NT2/D1 (cell line): Measurements from ENCODE around the gene ELN.

Source experiments
- DNase-seq: peaks from one replicate; pipeline ENCODE4 v3.0.0-alpha.2; 2011; ENCODE audit warnings: low read depth, low spot score
- H3K27me3 ChIP-seq: 2 replicates; pipeline ENCODE4 v1.6.0; 2011; ENCODE audit warnings: mild to moderate bottlenecking; ENCODE audit not compliant: insufficient read length, insufficient read depth
- H3K36me3 ChIP-seq: 2 replicates; pipeline ENCODE4 v1.6.1; 2011; ENCODE audit warnings: mild to moderate bottlenecking, low read length, mixed read lengths; ENCODE audit not compliant: insufficient read depth, insufficient read length
- H3K4me1 ChIP-seq: 2 replicates; pipeline ENCODE4 v1.5.1; 2011; ENCODE audit not compliant: insufficient read depth, insufficient read length
- H3K4me3 ChIP-seq: 2 replicates; pipeline ENCODE4 v1.5.1; 2011; ENCODE audit warnings: low read depth; ENCODE audit not compliant: insufficient read length
- H3K9ac ChIP-seq: 2 replicates; pipeline ENCODE4 v1.6.0; 2011; ENCODE audit warnings: low read depth; ENCODE audit not compliant: insufficient read length
- H3K9me3 ChIP-seq: 2 replicates; pipeline ENCODE4 v1.5.1; 2011; ENCODE audit warnings: mild to moderate bottlenecking, low read length; ENCODE audit not compliant: insufficient read depth
- SUZ12 ChIP-seq: IDR thresholded peaks from 2 replicates; pipeline ENCODE4 v1.6.1; 2011; ENCODE audit not compliant: insufficient read length, insufficient read depth; ENCODE audit errors: extremely low read depth
- YY1 ChIP-seq: IDR thresholded peaks from 2 replicates; pipeline ENCODE4 v1.6.1; 2011; ENCODE audit not compliant: insufficient read length, insufficient read depth
- ZNF274 ChIP-seq: IDR thresholded peaks from 2 replicates; pipeline ENCODE4 v1.6.1; 2011; ENCODE audit warnings: mild to moderate bottlenecking, low read depth, low read length

ELN gene

DNA sequence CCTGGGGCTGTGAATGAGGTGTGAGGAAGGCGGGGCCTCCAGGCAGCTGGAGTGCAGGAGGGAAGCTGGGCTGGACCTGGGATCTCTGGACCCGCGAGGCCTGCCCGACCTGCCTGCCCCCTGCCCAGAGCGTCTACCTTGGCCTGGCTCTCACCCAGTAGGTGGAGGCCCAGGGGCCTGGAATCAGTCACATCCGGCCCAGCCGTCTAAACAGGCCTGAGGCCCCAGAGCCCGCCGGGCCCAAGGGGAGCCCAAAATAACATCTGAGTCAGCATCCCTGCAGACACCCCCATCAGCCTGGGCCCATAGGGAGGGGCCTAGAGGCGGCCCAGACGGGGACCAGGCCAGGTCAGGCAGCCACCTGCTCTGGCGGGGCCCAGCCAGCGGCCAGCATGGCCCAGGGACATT is 15.1 kb upstream of the ELN start:
- Histone ChIP-seq H3K36me3 (no peaks in the 10 kb centered on the region), H3K4me3 (no peak overlapping the region), H3K9ac (no peak overlapping the region), H3K4me1 (peaks cover 6% of the 10 kb centered on the region), H3K27me3 (no peaks in the 10 kb centered on the region), H3K9me3 (no peaks in the 10 kb centered on the region)
- no peak for DNase-seq
- no peak for TF ChIP-seq SUZ12
- no peak for TF ChIP-seq ZNF274
- no peak for TF ChIP-seq YY1

DNA sequence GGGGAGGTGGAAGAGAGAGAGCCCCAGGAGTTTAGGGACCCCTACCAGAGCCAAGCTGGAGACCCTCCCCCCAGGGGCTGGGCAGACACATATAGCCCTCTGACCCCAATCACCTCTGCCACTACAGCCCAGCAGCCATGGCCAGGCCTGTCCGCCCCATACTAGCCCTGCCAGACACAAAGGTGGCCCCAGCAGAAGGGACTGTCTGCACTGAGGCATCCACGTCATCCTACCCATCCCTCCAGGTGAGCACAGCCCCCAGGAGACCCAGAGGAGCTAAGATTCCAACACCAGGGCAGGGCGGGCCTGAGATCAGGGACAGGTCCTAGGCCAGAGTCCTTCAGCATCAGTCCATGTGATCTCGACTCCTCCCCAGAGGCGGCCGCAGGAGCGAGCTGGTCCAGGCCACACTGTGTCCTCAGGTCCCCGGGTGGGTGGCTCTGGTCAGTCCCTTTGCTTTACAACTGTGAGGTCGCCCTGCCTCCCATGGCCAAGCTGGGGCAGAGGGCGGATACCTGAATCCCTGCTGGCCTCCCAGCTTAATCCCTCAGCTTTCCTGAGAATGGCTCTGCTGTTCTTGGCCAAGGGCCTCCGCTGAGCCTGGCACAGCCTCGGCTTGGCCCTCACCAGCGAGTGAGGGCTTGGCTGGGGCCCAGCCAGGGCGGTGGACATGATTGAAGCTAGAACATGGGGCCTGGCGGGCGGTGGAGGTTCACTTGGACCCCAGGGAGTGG is 14.3 kb upstream of the ELN start:
- no peak for DNase-seq
- Histone ChIP-seq H3K9me3 (no peaks in the 10 kb centered on the region), H3K4me1 (peaks cover 6% of the 10 kb centered on the region), H3K27me3 (no peaks in the 10 kb centered on the region), H3K9ac (no peak overlapping the region), H3K36me3 (no peaks in the 10 kb centered on the region), H3K4me3 (no peak overlapping the region)
- TF ChIP-seq YY1 (no peak), SUZ12 (no peak), ZNF274 (no peak)

DNA sequence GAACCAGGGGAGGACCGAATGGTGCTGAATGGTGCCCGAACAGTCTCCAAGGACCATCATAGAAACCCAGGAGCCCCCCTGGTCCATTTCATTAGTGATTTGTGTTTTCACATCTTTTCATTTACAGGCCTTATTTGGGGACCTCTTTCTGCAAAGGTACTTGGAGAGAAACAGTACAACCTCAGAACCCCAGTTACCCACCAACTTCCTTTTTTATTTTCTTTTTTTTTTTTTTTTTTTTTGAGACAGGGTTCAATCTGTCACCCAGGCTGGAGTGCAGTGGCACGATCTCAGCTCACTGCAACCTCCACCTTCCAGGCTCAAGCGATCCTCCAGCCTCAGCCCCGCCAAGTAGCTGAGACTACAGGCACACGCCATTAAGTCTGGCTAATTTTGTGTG is 13.0 kb upstream of the ELN start:
- no peak for DNase-seq
- no peak overlapping the region for H3K4me3 ChIP-seq
- no peaks in the 10 kb centered on the region for H3K27me3 ChIP-seq

DNA sequence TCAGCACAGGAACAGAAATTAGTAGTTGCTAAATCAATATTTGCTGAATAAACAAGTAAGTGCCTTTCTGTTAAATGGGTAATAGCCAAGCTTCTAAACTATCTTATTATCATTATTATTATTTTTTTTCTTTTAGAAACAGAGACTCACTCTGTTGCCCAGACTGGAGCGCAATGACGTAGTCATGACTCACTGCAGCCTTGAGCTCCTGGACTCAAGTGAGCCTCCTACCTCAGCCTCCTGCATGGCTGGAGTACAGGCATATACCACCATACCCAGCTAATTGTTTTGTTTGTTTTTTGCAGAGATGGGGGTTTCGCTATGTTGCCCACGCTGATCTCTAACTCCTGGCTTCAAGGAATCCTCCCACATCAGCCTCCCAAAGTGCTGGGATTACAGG is 12.3 kb upstream of the ELN start:
- Histone ChIP-seq H3K9ac (no peak overlapping the region), H3K4me3 (no peak overlapping the region), H3K36me3 (no peaks in the 10 kb centered on the region), H3K4me1 (peaks cover 10% of the 10 kb centered on the region), H3K9me3 (no peaks in the 10 kb centered on the region), H3K27me3 (no peaks in the 10 kb centered on the region)
- DNase-seq = no peak
- no peak for TF ChIP-seq YY1
- no peak for TF ChIP-seq SUZ12
- TF ChIP-seq ZNF274 = no peak

More for the DNA sequence above, 13.0 kb upstream of the ELN start:
- H3K36me3 ChIP-seq = no peaks in the 10 kb centered on the region
- no peaks in the 10 kb centered on the region for H3K9me3 ChIP-seq
- H3K4me1 ChIP-seq = peaks cover 6% of the 10 kb centered on the region
- TF ChIP-seq YY1 = no peak
- no peak for TF ChIP-seq SUZ12
- no peak for TF ChIP-seq ZNF274
- no peak overlapping the region for H3K9ac ChIP-seq

DNA sequence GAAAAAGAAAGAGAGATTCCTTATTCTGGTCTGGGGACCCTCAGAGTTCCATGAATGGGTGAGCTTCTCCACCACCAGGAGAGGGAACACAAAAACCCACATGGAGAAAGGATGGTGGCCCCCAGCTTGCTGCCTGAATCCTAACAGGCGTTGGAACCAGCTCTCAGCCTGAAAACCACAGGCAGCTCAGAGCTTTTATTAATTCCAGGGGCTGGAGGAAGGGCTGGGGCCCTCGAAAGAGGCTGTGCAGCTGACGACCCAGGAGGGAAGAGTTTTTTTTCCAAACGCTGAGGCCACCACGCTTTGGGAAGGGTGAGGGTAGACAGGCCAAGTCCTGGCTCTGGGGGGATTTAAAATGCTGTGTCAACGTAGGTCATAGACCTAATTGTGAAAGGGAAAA is 10.8 kb upstream of the ELN start:
- Histone ChIP-seq H3K4me3 (no peak overlapping the region), H3K27me3 (no peaks in the 10 kb centered on the region), H3K9me3 (no peaks in the 10 kb centered on the region), H3K4me1 (peaks cover 18% of the 10 kb centered on the region), H3K36me3 (no peaks in the 10 kb centered on the region), H3K9ac (no peak overlapping the region)
- DNase-seq = no peak
- no peak for TF ChIP-seq YY1
- TF ChIP-seq SUZ12 = no peak
- TF ChIP-seq ZNF274 = no peak

DNA sequence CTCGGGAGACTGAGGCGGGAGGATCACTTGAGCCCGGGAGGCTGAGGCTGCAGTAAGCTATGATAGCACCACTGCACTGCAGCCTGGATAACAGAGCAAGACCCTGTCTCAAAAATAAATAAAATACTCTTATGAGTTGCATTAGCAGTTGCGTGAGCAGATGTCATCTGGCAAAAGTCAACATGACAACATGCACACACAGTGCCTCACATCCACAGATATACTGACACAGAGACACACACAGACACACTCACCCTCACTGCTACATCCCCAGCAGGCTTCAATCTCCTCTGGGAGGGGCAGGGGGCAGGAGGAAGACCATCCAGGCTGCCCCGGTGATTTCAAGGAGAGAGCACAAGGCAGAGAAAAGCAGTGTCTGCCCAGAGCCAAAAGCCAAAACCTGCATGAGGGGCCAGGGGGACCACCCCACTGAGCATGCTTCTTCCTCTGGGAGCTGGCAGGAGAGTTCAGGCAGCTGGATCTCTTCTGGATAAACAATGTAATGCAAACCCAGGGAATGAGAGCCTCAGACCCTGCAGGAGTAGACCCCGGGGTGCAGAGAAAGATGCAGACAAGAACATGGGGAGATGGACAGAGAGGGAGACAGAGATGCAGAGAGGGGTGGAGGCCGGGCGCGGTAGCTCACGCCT is 9.6 kb upstream of the ELN start:
- Histone ChIP-seq H3K4me3 (no peak overlapping the region), H3K36me3 (no peaks in the 10 kb centered on the region), H3K9me3 (no peaks in the 10 kb centered on the region), H3K9ac (no peak overlapping the region), H3K4me1 (peaks cover 20% of the 10 kb centered on the region), H3K27me3 (no peaks in the 10 kb centered on the region)
- no peak for TF ChIP-seq SUZ12
- no peak for TF ChIP-seq YY1
- no peak for TF ChIP-seq ZNF274
- DNase-seq = no peak

DNA sequence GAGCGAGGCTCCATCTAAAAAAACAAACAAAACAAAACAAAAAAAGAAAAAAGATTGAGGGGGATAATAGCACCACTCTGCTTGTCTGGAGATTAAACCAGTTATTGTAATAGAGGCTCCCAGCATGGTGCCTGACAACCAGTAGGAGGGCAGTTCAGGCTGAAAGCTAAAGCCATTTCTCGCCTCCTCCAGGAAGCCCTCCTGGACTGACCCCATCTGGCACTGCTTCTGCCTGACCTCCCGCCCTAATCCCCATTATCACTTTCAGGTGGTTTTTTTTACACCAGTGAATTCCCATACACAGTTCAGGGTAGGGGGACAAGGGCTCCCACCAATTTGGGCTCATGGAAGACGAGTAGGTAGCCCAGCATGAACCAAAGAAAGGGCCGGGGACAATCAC is 8.8 kb upstream of the ELN start:
- no peak for DNase-seq
- no peak overlapping the region for H3K9ac ChIP-seq
- no peaks in the 10 kb centered on the region for H3K36me3 ChIP-seq
- peaks cover 20% of the 10 kb centered on the region for H3K4me1 ChIP-seq
- no peaks in the 10 kb centered on the region for H3K27me3 ChIP-seq
- no peak for TF ChIP-seq SUZ12
- TF ChIP-seq YY1 = no peak
- no peak for TF ChIP-seq ZNF274
- no peak overlapping the region for H3K4me3 ChIP-seq
- H3K9me3 ChIP-seq = no peaks in the 10 kb centered on the region
